Chondrocyte (in vitro differentiated cells): Measurements from ENCODE around the gene ARHGEF10L. TPM values are rescaled to one million over a fixed set of nuclear protein-coding genes. Genes with fewer than 3 reads are reported as not detected.
"Not testable (repeated sequence)": the region's sequence is repeated elsewhere in the genome, so short reads cannot be mapped to it uniquely, and the experiment has no call there.

Experiments used
- DNase-seq: peaks from one replicate; pipeline ENCODE4 v3.0.0; 2021; ENCODE audit warnings: mixed read lengths, low spot score
- H3K27ac Mint-ChIP-seq: one replicate; pipeline ENCODE4 v1.8.0; 2021; ENCODE audit warnings: mild to moderate bottlenecking, moderate library complexity, mixed read lengths; ENCODE audit not compliant: unreplicated experiment
- H3K27me3 Mint-ChIP-seq: 2 replicates; pipeline ENCODE4 v1.8.0; 2021; ENCODE audit warnings: low read depth, mixed read lengths
- H3K36me3 Mint-ChIP-seq: 2 replicates; pipeline ENCODE4 v1.8.0; 2021; ENCODE audit warnings: low read depth, mixed read lengths
- H3K4me1 Mint-ChIP-seq: 2 replicates; pipeline ENCODE4 v1.8.0; 2021; ENCODE audit warnings: low read depth, mild to moderate bottlenecking, mixed read lengths
- H3K4me3 Mint-ChIP-seq: one replicate; pipeline ENCODE4 v1.8.0; 2021; ENCODE audit warnings: mild to moderate bottlenecking, moderate library complexity, mixed read lengths; ENCODE audit not compliant: unreplicated experiment
- H3K9me3 Mint-ChIP-seq: 2 replicates; pipeline ENCODE4 v1.8.0; 2021; ENCODE audit warnings: low read depth, mixed read lengths
- CTCF ChIP-seq: fragments of 200-600 bp; sonication (generic); IDR thresholded peaks from 2 replicates; pipeline ENCODE4 v1.5.0; 2021; ENCODE audit warnings: antibody characterized with exemption, mild to moderate bottlenecking, moderate library complexity
- total RNA-seq: library from RNA; stranded (reverse); gene quantifications from 3 replicates; pipeline ENCODE4 v1.2.1, GENCODE V29; 2021

The ARHGEF10L gene
- total RNA-seq, 1 donor from 2014 or later: 40.0 TPM

DNA sequence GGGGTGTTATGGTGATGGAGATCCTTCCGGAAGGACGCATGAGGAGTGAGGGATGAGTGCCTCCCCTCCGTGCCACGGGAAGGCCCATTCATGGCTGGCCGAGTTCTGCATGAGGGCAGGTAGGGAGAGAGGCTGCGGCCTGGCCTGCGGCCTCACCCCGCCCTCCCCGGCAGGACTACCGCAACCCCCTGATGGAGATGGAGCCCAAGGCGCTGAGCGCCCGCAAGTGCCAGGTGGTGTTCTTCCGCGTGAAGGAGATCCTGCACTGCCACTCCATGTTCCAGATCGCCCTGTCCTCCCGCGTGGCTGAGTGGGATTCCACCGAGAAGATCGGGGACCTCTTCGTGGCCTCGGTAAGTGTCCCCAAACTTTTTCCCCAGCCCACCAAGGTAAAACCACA lies 83.3 kb downstream of the ARHGEF10L start:
- Mint-ChIP-seq H3K9me3 (no peaks in the 10 kb centered on the region), H3K4me1 (peaks cover 60% of the 10 kb centered on the region), H3K27ac (no peak overlapping the region)

DNA sequence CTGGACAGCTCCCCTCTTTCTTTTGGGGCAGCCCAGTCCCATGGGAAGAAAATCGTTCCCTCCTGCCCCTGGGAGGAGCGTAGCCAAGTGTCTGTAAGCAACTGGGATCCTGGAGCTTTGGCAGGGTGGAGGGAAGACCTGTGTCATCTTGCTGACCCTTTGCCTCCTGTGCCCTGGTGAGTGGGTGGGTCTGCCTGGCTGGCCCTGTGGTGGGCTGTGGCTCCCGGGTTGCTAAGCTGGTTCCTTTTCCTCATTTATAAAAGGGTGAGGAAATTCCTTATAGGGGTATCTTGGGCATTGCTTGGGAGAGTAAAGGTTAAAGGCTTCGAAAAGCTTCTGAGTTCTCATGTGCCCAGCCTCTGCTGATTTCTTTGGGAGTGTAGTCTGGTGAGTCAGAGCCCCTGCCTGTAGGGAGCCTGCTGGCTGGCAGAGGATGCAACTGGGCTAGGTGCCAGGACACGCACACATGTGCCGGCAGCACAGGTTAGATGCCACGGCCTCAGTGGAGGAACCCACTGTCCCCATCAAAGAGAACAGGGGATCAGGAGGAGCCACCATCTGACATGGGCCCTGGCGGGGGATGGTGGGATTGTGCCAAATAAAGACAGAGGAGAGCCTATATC lies 85.2 kb downstream of the ARHGEF10L start:
- Mint-ChIP-seq H3K27me3 (no peaks in the 10 kb centered on the region), H3K4me1 (peaks cover 48% of the 10 kb centered on the region), H3K36me3 (peaks cover 25% of the 10 kb centered on the region), H3K4me3 (no peak overlapping the region), H3K27ac (peak overlapping the region; percentile 77), H3K9me3 (no peaks in the 10 kb centered on the region)
- no peak for TF ChIP-seq CTCF
- peak; percentile 89 for DNase-seq

More for the DNA sequence above, 83.3 kb downstream of the ARHGEF10L start:
- peak; percentile 80 for DNase-seq
- no peaks in the 10 kb centered on the region for H3K27me3 Mint-ChIP-seq
- peaks cover 24% of the 10 kb centered on the region for H3K36me3 Mint-ChIP-seq
- no peak overlapping the region for H3K4me3 Mint-ChIP-seq
- TF ChIP-seq CTCF: no peak

DNA sequence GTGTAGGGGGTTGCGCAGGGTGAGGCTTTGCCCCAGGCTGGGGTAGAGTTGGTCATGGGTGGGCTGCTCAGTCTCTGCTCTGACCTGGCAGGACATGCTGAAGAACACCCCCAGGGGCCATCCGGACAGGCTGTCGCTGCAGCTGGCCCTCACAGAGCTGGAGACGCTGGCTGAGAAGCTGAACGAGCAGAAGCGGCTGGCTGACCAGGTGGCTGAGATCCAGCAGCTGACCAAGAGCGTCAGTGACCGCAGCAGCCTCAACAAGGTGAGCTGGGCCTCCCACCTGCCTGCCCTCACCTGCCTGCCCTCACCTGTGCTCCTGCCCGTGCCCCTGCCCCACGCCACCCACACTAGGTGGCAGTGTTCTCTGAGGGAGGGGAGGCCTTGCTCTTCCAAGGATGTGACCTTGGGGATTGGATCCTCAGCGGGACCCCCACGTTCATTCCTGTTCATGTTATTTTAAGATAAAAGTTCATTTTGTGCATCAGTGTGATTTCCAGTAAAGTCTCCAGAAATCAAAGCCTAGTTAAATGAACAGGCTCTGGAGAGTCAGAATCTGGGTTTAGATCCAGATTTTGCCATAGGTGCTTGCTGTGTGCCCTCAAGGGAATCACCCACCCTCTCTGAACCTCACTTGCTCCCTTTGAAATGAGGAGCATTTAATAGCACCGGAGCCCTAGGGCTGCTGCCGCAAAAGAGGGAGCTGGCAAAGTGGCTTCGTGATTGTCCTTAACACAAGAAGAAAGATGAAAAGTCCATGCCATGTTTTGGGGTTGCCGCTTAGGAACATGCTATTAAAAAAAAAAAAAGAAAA lies 87.9 kb downstream of the ARHGEF10L start:
- Mint-ChIP-seq H3K27ac (no peak overlapping the region), H3K36me3 (peaks cover 21% of the 10 kb centered on the region), H3K4me1 (peaks cover 59% of the 10 kb centered on the region), H3K4me3 (no peak overlapping the region), H3K27me3 (no peaks in the 10 kb centered on the region), H3K9me3 (no peaks in the 10 kb centered on the region)
- TF ChIP-seq CTCF: peak; percentile 24
- no peak for DNase-seq

DNA sequence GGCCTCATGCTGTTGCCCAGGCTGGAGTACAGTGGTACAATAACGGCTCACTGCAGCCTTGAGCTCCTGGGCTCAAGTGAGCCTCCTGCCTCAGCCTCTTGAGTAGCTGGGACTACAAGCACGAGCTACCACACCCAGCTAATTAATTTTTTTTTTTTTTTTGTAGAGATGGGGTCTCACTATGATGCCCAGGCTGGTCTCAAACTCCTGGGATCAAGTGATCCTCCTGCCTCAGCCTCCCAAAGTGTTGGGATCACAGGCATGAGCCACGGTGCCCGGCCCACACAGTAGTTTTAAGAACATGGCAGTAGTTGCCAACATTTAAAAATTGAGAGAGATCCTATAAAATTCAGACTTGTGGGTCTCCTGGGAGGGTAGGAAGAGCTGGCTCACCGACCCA lies 89.5 kb downstream of the ARHGEF10L start:
- not testable (repeated sequence) for H3K27ac Mint-ChIP-seq, H3K9me3 Mint-ChIP-seq, DNase-seq, H3K4me3 Mint-ChIP-seq, H3K27me3 Mint-ChIP-seq
- Mint-ChIP-seq H3K36me3 (peaks cover 19% of the 10 kb centered on the region), H3K4me1 (peaks cover 66% of the 10 kb centered on the region)

GRCh38 chr1:17629460-17629859 lies 90.0 kb downstream of the ARHGEF10L start:
- peak; percentile 67 for TF ChIP-seq CTCF
- Mint-ChIP-seq H3K4me3 (no peak overlapping the region), H3K9me3 (no peaks in the 10 kb centered on the region), H3K27ac (no peak overlapping the region), H3K4me1 (peaks cover 62% of the 10 kb centered on the region), H3K27me3 (no peaks in the 10 kb centered on the region), H3K36me3 (peaks cover 17% of the 10 kb centered on the region)
- DNase-seq: no peak
